GM20431 (cell line): ENCODE measurements around the gene SUSD4.

Experiments used
- in situ Hi-C: fragments of 300-500 bp; cut with MseI, MboI; formaldehyde crosslinking; loops from one replicate; pipeline ENCODE4 v1.15.0; 2020; ENCODE audit warnings: low sequenced_read_pairs; ENCODE audit not compliant: unreplicated experiment

The SUSD4 gene

DNA sequence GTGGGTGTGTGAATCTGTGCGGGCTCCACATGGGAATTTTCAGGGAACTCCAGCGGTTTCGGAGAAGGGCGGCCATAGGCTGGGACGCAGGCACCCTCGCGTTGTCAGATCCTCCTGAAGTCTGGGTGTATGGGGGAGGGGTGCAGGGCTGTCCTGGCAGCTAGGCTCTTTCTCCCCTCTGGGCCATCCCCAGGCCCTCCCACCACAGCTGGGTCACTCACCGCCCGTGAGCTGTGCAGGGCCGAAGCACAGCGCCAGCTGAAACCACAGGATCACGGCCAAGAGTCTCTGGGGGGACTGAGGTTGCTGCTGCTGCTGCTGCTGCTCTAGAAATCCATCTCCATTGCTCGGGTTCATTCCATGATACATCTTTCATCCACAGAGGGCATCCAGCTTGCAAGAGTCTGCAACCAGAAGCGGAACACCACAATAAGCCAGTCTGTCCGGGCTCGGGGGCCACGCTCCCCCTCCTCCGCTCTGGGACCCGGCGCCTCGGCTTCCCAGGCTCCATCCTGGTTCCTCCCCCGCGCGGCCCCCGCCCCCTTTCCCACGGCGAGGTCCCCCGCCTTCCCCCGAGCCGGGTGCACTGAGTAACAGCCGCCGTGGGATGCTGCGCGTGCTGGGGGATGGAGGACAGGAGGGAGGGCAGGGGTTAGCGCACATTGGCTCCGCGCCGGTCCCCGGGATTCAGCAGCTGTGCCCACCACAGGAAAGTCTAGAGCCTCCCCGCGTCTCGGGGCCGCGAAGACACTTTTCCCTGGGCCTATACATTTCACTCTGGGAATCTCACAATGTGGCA is 720 bp downstream of the SUSD4 start:
- in situ Hi-C loops: no loop called here

DNA sequence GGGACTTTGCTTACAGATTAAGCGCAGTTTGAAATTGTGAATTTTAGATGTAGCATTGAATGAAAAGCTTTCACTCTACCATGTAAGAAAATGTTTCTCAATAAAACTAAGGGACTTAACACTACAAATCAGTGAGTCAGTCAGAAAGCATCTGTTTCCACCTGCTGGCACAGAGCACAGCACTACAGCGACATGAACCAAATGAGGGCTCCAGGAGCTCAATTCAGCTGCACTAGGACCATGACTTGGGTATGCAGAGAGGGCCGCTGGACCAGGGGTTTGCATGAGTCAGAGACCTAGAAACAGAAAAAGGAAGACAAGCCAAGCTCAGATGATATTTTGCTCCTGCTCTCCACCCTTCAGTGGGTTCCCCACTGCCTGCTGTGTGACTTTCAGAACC is 5.2 kb downstream of the SUSD4 start:
- in situ Hi-C loops: no loop called here

DNA sequence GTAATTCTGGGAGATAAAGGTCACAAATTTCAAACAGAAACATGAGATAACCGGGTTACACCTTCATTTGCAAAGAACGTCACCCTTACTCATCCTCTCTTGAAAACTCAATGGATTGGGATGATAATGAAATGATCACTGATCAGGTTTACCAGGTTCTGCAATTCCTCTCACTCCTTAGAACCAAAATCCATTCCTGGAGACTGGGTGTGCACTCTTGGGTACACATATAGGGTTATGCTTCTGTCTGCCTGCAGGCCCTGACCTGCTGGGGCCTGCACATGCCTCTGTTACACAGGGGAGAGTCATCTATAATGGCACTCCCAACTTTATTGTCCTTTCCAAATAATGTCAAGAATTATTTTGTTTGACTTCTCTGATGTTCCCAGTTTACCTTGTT is 8.3 kb downstream of the SUSD4 start:
- in situ Hi-C loops: no loop called here

DNA sequence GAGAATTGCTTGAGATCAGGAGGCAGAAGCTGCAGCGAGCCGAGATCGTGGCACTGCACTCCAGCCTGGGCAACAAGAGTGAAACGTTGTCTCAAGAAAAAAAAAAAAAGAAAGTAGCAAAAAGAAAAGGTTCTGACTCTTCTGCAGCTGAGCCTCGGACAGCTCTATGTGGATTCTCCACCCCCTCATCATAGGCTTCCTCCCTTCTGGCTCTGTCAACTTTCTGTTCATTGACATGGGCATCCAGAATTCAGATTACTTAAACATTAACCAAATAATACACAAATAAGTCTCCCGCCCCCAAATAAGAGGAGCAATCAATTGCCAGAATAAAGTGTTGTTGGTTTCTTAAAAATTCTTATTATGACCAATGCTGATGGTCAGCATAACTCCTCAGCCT is 10.0 kb downstream of the SUSD4 start:
- in situ Hi-C loops: no loop called here

DNA sequence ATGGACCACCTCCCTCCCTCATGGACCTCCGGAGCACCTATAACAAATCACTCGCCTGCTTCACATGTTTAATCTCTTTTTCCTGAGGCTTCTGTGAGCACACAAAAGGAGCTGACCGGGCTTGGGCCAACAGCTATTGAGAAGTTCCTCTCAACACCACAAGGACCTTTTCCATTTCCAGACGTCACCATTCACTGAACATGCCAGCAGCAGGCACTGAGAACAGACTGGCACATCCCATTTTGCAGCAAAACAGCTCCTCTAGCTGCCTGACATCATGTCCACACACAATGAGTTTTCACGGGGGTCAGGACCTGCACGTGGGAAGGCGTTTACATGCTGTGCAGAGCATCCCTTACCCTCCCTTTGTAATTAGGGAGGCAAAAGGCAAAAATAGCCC is 11.0 kb downstream of the SUSD4 start:
- in situ Hi-C loops: no loop called here

DNA sequence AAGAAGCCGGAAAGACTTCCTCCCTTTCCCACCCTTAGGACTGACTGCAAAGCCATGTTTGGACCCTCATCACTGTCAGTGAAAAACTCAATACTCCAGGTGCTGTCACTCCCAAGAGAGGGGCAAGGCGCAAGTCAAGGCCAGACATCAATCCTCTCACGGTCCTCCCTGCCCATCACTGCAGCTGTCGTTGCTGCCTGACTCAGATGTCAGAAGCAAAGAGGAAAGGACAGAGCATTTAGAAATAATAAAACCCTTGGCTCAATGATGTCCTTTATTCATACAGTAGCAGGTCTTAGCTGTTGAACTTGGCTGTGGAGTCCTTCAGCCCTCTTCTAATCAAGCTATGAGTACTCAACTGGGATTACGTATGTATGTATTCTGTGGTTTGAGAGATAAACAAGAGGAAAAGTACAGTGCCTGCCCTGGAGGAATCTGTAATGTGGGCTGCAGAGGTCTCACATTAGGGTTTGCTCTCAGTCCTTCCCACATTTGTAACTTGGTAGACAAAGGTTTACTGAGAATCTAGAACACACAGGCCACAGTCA is 13.5 kb downstream of the SUSD4 start:
- in situ Hi-C loops: no loop called here

DNA sequence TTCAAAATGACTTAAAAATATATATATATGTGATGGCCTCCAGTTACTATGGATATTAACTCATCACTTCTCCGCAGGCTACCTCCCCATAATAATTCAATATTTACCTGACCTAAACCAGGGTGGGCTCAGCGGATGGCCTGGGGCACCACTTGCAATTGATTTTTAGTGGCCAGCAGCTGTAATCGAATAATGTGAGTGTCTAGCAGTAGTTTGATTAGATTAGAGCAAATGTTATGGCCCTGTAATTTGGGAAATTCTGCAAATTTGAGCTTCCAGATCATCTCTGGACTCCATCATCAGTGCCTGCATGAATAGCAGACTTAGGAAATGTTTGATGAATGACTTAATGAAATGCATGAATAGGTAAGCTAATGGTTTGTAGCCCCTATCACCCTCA is 14.7 kb downstream of the SUSD4 start:
- in situ Hi-C loops: no loop called here

DNA sequence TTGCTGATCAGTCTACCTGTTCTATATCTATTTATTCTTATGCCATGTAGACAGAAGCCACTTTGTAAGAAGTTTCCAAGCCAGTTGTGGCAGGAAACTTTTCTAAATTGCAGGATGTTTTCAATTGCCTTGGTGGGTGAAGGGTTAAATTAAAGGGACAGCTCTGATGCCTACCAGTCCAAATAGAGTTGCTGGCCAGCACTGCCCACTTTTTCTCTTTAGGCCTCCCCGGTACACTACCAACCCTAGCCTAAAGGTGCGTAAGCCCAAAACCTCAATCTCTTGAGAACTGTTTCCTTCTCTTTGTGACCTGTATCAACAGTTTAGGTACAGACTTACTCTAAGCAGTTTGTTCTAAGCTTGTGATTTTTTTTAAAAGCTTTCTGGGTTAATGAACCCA is 15.5 kb downstream of the SUSD4 start:
- in situ Hi-C loops: no loop called here

DNA sequence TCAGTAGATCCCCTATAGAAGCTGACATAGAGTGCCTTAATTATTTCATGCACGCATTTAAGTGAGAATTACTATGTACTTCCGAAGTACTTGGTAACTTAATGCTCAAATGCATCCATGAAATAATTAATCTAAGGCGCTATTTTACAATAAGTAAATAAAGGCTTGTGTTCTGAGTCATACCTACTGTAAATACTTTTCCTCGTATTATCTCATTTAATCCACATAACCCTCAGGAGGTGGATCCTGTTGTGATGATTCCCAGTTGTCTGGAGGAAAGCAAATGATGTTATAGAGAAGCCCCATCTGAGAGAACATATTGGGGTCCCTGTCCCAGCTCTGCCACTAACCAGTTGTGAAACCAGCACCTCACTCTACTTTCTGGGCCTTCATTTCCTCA is 16.4 kb downstream of the SUSD4 start:
- in situ Hi-C loops: no loop called here

DNA sequence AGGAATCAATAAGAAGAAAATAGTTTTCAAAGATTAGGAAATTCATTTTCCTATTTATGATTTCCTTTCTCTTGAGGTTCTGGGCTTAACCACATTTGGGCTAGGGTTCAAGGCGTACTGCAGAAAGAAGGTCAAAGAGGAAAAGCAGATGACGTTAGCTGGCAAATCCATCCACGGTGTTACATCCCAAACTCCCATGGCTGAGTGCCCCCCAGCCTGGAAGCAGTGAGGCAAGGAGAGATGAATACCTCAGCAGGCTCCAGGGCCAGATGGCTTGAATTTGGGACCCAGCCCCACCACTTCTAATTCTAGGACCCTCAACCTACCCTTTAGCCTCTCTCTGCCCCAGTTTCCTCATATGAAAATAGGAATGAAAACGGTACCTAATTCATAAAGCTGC is 17.7 kb downstream of the SUSD4 start:
- in situ Hi-C loops: no loop called here

DNA sequence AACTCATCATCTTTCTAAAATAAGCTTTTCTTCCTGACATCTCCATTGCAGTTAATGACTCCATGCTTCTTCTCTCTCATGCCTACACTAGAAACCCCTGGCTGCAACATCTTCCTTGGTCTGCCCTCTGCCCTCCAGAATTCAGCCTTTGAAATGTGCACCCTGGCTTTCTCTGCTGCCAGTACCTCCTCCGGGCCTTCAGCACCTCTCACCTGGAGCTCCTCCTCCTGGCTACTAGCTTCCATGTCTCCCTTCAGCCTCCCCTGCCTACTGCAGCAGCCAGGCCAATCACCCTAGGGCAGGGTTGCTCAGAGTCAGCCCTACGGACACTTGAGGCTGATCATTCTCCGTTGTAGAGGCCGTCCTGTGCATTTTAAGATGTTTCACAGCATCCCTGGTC is 18.3 kb downstream of the SUSD4 start:
- in situ Hi-C loops: no loop called here

DNA sequence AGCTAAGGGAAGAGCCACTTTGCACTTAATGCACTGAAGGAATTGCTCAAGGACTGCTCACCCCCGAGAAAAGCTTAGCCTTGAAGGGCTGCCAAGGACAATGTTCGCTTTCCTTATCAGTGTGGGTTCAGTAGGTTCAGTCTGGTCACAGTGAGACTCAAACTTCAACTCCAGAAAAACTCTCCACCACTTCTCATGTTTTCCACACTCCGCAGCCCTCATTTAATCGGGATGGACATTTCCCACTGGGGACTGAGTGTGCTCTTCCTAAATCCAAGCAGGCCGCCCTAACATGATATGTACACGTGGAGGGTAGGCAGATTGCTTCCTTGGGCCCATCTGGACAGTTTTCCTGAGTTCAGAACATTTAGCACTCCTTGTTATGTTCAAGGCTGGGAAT is 19.5 kb downstream of the SUSD4 start:
- in situ Hi-C loops: no loop called here

DNA sequence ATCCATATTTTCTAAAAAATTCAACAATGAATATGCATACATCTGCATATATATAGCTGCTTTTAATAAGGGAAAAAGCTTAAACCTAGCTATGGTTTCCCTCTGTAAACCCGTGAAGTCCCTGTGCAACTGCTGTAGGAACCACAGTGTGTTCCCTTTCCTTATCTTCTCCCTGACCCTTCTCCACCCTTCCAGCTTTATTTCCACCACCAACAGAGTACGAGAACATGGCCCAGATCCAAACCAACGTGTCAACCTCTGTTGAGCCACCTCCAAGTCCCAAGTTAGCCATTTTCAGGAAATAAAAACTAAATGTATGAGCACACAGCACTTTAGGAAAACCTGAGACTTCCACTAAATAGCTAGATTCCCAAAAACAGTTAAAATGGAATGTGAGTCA is 20.3 kb downstream of the SUSD4 start:
- in situ Hi-C loops: no loop called here

DNA sequence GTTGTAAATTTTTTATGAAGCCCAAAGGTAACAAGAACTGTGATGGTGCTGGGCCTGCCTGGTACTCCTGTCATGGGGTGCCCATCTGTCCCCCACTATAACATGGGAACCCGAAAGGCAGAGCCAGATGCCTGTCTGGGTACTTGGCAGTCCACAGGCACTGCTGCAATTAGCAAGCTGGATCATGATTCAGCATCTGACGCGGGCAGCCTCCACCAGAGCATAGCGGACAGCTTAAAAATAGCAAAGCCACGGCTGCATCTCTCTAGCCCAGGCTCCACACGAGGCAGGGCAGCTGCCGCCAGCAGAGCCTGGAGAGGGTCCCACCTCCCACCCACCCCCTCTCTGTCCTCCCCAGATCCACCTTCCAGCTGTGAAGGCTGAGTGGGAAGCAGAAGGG is 22.9 kb downstream of the SUSD4 start:
- in situ Hi-C loops: no loop called here

DNA sequence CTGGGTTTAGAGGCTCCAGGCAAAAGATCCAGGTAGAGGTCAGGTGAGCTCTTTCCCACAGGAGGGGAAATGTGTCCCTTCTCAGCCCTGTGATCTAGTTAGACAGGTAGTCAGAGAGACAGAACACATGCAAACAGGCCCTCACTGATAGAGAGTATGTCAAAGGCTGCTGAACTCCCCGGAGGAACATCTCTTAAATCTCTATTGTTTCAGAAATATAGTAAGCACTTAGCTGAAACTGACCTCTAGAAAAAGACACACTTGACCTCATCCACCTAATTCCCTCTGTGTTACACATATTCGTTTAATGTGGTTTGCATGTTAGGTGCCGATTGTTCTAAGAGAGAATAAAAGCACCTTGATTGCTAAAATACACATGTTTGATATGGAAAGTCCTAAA is 23.3 kb downstream of the SUSD4 start:
- in situ Hi-C loops: no loop called here

DNA sequence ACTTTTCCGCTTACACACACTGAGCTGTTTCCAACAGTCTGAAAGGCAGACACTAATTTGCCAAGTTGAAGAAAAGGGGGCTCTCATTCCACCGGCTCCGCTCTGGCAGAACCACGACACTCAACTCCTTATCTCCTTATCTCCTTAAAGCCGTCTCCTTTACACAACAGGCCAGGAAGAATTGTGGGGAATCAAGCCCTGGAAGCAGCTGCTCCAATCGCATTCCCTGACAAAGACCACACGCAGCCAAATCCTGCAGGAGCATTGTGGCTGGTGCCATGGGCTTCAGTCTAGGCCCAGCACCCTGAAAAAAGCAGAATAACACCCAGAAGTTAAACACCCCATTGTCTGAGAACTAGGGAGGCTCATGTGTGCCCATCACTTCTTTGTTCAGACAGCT is 24.1 kb downstream of the SUSD4 start:
- in situ Hi-C loops: no loop called here

DNA sequence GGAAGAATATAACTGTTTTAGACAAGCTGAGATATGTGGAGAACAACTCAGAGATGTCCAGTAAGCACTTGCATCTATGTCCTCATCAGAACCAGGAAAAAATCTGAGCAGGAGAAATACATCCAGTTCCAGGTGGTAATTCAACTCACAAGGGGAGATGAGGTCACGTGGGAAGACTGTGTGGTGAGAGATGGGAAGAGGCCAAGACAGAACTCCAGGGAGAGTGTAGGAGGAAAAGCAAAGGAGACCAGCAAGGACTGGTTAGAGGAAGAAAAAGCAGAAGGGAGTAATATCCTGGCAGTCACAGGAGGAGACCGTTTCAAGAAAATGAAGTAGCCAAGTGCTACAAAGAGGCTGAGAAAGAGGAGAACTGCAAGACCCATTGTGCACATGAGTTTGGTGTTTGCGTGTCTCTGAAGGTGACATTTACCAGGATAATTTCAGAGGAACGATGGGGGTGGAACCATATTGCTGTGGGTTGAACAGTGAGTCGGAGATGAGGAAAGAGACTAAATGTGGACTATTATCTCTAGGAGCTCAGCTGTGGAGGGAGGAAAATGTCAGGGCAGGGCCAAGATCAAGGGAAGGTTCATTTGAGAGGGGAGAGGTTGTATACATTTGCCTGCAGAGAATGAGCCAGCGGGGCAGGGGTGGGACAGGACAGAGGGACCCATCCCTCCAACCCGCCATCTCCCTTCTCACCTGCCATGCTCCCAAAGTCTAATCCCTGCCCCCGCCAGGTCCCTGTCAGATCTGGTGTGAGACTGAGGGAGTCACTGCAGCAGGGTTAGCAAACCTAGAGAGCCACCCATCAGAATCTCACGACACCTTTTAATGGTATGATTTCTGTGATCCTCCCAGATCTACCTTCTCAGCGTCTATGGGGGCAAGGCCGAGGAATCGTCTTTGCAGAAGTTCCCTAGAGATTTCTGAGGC is 24.9 kb downstream of the SUSD4 start:
- in situ Hi-C loops: no loop called here

DNA sequence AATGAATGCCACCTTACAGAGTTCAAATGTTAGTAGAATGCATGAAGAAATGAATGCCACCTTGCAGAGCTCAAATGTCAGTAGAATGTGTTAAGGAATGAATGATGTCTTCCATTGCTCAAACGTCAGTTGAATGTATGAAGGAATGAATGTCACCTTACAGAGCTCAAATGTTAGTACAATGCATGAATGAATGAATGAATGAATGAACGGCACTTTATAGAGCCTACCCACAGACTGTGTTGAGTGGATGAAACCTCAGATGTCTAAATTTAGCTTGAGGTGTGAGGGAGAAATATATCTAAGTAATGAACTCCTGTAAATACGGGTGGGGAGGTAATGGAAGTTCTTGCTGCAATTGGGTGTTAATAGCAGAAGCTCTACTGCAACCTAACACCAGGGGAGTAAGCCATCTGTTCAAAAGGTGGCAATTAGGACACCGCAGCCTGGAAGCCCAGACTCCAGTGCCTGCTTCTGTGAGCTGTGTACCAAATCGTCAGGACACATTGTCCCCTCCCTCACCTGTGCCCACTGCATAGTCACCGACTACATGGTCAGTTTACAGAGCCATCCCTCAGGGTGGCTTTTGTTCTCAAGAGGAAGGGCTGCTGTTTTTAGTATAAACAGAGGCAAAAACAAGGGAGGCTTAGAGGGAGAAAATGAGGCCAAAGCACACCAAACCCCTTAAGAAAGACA is 26.7 kb downstream of the SUSD4 start:
- in situ Hi-C loops: no loop called here

DNA sequence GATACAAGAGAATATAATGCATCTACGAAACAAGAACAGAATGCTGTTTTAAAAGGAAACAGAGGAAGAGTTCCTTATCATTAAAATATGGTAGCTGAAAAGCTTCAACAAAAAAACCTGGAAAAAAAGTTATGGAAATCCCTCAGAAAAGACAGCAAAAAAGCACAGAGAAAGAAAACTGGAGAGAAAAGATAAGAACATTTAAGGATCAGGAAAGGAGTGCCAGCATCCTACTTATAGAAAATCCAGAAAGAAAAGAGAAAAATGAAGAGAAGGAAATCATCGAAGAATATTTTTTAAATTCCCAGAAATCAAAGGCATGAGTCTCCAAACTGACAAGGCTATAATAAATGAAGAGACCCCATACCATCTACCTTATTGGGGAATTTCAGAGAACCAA is 29.8 kb downstream of the SUSD4 start:
- in situ Hi-C loops: no loop called here

DNA sequence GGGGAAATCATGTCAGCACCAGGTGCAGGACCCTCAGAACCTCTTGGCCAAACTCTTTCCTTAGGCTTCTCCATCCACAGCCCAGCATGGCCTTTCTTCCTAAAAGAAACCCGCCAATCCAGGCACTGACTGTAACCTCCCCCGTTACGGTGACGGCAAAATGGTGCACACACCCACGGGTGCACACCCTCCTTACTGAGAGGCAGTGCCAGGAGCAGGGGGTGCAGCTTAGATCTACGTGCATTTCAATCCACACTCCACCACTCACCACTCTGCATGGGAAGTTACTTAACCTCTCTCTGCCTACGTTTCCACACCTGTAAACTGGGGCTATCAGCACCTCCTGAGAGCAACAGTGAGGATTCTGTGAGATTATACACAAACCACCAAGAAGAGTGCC is 31.0 kb downstream of the SUSD4 start:
- in situ Hi-C loops: no loop called here

DNA sequence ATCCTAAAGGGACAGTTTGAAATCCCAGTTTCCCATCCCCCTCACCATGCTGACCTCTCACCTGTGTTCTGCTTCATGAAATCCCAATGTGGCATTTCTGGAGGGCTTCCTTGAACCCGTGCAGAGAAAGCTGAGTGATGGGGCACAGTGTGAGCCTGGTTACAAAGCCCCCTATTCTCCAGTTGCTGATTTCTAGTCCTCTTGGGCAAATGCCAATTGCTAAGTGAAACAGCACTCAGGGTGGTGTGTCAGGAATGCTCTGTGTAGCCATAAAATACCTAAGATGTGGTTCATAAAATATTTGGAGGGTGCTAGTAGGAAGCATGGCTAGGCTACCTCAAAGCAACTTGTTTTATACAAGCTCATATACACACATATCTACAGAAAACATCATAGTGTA is 32.0 kb downstream of the SUSD4 start:
- in situ Hi-C loops: no loop called here
